Endodermal cell (in vitro differentiated cells): ENCODE measurements around the gene DBR1. TPM values are rescaled to one million over a fixed set of nuclear protein-coding genes. Genes with fewer than 3 reads are reported as not detected.

ENCODE experiments used
- DNase-seq: peaks from one replicate; pipeline ENCODE4 v3.0.0-alpha.2; 2017
- H3K27ac ChIP-seq: 2 replicates; pipeline ENCODE4 v1.5.1; 2013; ENCODE audit warnings: mild to moderate bottlenecking, low read depth, low read length, moderate library complexity
- H3K27me3 ChIP-seq: 2 replicates; pipeline ENCODE4 v1.6.1; 2013; ENCODE audit warnings: mild to moderate bottlenecking, low read length, moderate library complexity; ENCODE audit not compliant: insufficient read depth, control insufficient read depth, poor library complexity, severe bottlenecking
- H3K36me3 ChIP-seq: 2 replicates; pipeline ENCODE4 v1.7.0; 2013; ENCODE audit warnings: mild to moderate bottlenecking, low read length, moderate library complexity; ENCODE audit not compliant: control insufficient read depth, insufficient read depth
- H3K4me1 ChIP-seq: one replicate; pipeline ENCODE4 v1.7.0; 2013; ENCODE audit warnings: low read length; ENCODE audit not compliant: control insufficient read depth, insufficient read depth
- H3K4me3 ChIP-seq: 2 replicates; pipeline ENCODE4 v1.5.1; 2013; ENCODE audit warnings: mild to moderate bottlenecking, low read length, moderate library complexity
- H3K9ac ChIP-seq: 2 replicates; pipeline ENCODE4 v1.6.1; 2013; ENCODE audit warnings: mild to moderate bottlenecking, low read length, moderate library complexity; ENCODE audit not compliant: poor library complexity, severe bottlenecking; ENCODE audit errors: extremely low read depth
- H3K9me3 ChIP-seq: 2 replicates; pipeline ENCODE4 v1.6.1; 2013; ENCODE audit warnings: mild to moderate bottlenecking, low read length, moderate library complexity; ENCODE audit not compliant: control insufficient read depth
- H3K27ac Mint-ChIP-seq: 2 replicates; pipeline ENCODE4 v1.8.0; 2020; ENCODE audit warnings: mixed read lengths
- H3K27me3 Mint-ChIP-seq: 2 replicates; pipeline ENCODE4 v1.8.0; 2021; ENCODE audit warnings: mild to moderate bottlenecking, mixed read lengths; ENCODE audit not compliant: insufficient read depth
- H3K36me3 Mint-ChIP-seq: 2 replicates; pipeline ENCODE4 v1.8.0; 2020; ENCODE audit warnings: low read depth, mixed read lengths
- H3K4me1 Mint-ChIP-seq: 2 replicates; pipeline ENCODE4 v1.8.0; 2020; ENCODE audit warnings: mixed read lengths
- H3K4me3 Mint-ChIP-seq: 2 replicates; pipeline ENCODE4 v1.8.0; 2020; ENCODE audit warnings: mild to moderate bottlenecking, moderate library complexity, mixed read lengths
- H3K9me3 Mint-ChIP-seq: 2 replicates; pipeline ENCODE4 v1.8.0; 2020; ENCODE audit warnings: mild to moderate bottlenecking, mixed read lengths
- WGBS, 2 experiments: methylation state at CpG; one replicate each; pipeline versions ENCODE4 v1.1.5 to v1.1.7; 2013; ENCODE audit warnings: missing lambda C conversion rate in 2 of 2, mixed read lengths in 1 of 2; ENCODE audit not compliant: insufficient coverage in 1 of 2, insufficient read length in 1 of 2; 5-methylcytosine and 5-hydroxymethylcytosine counted together
- total RNA-seq, 2 donors: library from RNA; stranded (reverse); fragmentation: NEBNext Ultra II Directional in 1 of 2; extraction: Animal tissue kit (Norgen Biotek cat#: 25700) in 1 of 2; gene quantifications; 2 replicates in 1 of 2; 3 replicates in 1 of 2; pipeline ENCODE4 v1.2.1, GENCODE V29; 2021
- TF ChIP-seq, protein P1 (sequence below): fragments of 200-600 bp; sonication (generic); conservative IDR thresholded peaks from 2 replicates; pipeline ENCODE4 v1.5.0; 2021; ENCODE audit warnings: antibody characterized with exemption, mild to moderate bottlenecking

The DBR1 gene
- total RNA-seq, 2 donors from 2014 or later = 17.7 to 22.0 TPM

- peaks cover 13% of the 10 kb centered on the region for H3K9me3 Mint-ChIP-seq
Measured at GRCh38 chr3:138125548-138126221, 49.0 kb downstream of the DBR1 start.

DNA sequence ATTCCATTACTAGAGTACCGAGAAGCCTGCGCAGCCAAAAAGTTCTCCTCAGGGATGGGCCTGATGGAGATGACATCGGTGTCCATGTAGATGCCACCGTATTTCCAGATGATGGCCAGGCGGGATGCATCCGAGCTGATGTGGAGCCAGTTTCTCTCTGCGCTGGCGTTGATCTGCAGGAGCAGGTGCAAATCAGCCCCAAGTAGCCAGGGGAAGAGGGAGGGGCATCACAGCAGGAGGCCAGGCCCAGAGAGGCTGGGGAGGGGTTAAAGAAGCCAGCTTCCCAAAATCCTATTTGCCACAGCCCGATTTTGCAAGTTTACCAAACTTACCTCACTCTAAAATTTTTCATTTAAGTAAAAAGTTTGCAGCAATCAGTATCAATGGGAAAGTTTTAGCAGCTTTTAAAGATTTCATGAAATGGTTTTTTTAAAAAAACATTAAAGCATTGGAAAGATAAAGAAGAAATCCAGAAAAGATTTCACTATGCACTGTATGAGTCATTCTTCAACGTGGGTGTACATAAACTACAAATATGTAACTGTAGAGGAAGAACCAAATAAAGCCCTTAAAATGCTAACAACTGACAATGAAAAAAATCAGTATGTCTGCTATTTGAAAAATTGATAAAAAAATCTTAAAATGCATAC lies 49.9 kb downstream of the DBR1 start:
- Histone ChIP-seq H3K4me3 (no peak overlapping the region), H3K27ac (no peak overlapping the region), H3K9me3 (no peaks in the 10 kb centered on the region), H3K9ac (no peak overlapping the region), H3K27me3 (no peaks in the 10 kb centered on the region), H3K4me1 (no peaks in the 10 kb centered on the region), H3K36me3 (no peaks in the 10 kb centered on the region)
- no peak overlapping the region for H3K4me3 Mint-ChIP-seq
- H3K9me3 Mint-ChIP-seq = peaks cover 13% of the 10 kb centered on the region
- H3K27me3 Mint-ChIP-seq = no peaks in the 10 kb centered on the region
- peak; percentile 71 for DNase-seq
- no peaks in the 10 kb centered on the region for H3K36me3 Mint-ChIP-seq
- TF ChIP-seq, protein P1, sequence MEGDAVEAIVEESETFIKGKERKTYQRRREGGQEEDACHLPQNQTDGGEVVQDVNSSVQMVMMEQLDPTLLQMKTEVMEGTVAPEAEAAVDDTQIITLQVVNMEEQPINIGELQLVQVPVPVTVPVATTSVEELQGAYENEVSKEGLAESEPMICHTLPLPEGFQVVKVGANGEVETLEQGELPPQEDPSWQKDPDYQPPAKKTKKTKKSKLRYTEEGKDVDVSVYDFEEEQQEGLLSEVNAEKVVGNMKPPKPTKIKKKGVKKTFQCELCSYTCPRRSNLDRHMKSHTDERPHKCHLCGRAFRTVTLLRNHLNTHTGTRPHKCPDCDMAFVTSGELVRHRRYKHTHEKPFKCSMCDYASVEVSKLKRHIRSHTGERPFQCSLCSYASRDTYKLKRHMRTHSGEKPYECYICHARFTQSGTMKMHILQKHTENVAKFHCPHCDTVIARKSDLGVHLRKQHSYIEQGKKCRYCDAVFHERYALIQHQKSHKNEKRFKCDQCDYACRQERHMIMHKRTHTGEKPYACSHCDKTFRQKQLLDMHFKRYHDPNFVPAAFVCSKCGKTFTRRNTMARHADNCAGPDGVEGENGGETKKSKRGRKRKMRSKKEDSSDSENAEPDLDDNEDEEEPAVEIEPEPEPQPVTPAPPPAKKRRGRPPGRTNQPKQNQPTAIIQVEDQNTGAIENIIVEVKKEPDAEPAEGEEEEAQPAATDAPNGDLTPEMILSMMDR = no peak
- H3K4me1 Mint-ChIP-seq = no peaks in the 10 kb centered on the region
- WGBS, 2 experiments = 89 to 91% methylated on average over 9 to 10 of the region's 10 CpGs
- H3K27ac Mint-ChIP-seq = no peak overlapping the region

More at GRCh38 chr3:138125548-138126221, 49.0 kb downstream of the DBR1 start:
- 87 to 92% methylated on average over 2 to 5 of the region's 5 CpGs for WGBS, 2 experiments
- H3K9ac ChIP-seq = no peak overlapping the region
- no peak overlapping the region for H3K27ac ChIP-seq
- no peaks in the 10 kb centered on the region for H3K9me3 ChIP-seq
- no peaks in the 10 kb centered on the region for H3K36me3 Mint-ChIP-seq
- H3K27ac Mint-ChIP-seq = no peak overlapping the region
- H3K4me3 ChIP-seq = no peak overlapping the region
- H3K4me1 Mint-ChIP-seq = no peaks in the 10 kb centered on the region
- no peaks in the 10 kb centered on the region for H3K36me3 ChIP-seq
- TF ChIP-seq, protein P1 = no peak
- no peaks in the 10 kb centered on the region for H3K4me1 ChIP-seq
- H3K27me3 ChIP-seq = no peaks in the 10 kb centered on the region
- no peak overlapping the region for H3K4me3 Mint-ChIP-seq
- no peaks in the 10 kb centered on the region for H3K27me3 Mint-ChIP-seq
- DNase-seq = no peak

DNA sequence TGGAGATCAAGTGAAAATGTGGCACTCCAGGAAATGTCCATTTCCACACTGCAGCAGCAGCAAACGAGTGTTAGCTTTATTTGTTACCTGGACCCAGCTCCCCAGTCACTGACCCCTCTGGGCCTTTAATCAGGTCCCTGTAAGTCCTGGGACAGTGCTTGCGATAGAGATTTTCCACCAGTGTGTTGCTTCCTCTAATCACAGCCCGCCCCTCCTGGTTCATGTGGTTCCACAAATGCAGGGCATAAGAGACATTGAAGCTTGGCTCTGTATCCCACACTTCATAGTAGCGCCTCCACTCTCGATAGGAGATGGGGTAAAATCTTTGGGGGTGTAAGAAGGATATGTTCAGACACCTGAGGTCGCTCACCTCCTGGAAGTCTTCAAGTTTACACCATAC lies 50.5 kb downstream of the DBR1 start:
- Mint-ChIP-seq H3K4me1 (no peaks in the 10 kb centered on the region), H3K36me3 (no peaks in the 10 kb centered on the region), H3K4me3 (no peak overlapping the region), H3K27ac (no peak overlapping the region), H3K27me3 (no peaks in the 10 kb centered on the region), H3K9me3 (peaks cover 13% of the 10 kb centered on the region)
- H3K27ac ChIP-seq = no peak overlapping the region
- no peak overlapping the region for H3K4me3 ChIP-seq
- no peak overlapping the region for H3K9ac ChIP-seq
- H3K4me1 ChIP-seq = no peaks in the 10 kb centered on the region
- no peak for DNase-seq
- no peaks in the 10 kb centered on the region for H3K9me3 ChIP-seq
- no peaks in the 10 kb centered on the region for H3K27me3 ChIP-seq
- H3K36me3 ChIP-seq = no peaks in the 10 kb centered on the region
- 92 to 97% methylated on average over 3 to 5 of the region's 6 CpGs for WGBS, 2 experiments
- TF ChIP-seq, protein P1 = no peak
